ENCODE measurements around the gene RRP1B. TPM values are rescaled to one million over a fixed set of nuclear protein-coding genes. Genes with fewer than 3 reads are reported as not detected.

The RRP1B gene
- total RNA-seq, 1 donor from 2014 or later: 34.0 TPM

GRCh38 chr21:43665879-43666278 is 6.5 kb downstream of the RRP1B start:
- no peaks in the 10 kb centered on the region for H3K27me3 ChIP-seq (ENCODE audit: insufficient read depth, low read length)
- H3K79me2 ChIP-seq (ENCODE audit: insufficient read depth, low read length): peaks cover 90% of the 10 kb centered on the region
- H3K4me3 ChIP-seq (ENCODE audit: insufficient read depth, low read depth, low read length): no peak overlapping the region
- DNase-seq (ENCODE audit: low read depth): no peak
- H3K36me3 Mint-ChIP-seq (ENCODE audit: low read depth, unreplicated experiment): peaks cover 18% of the 10 kb centered on the region
- no peaks in the 10 kb centered on the region for H3K27me3 Mint-ChIP-seq (ENCODE audit: low read depth, unreplicated experiment)
- TF ChIP-seq CTCF (IDR thresholded peaks at IDR 0.05; ENCODE audit: insufficient read depth, low read depth, low read length) (no peak), EZH2 (IDR thresholded peaks at IDR 0.05; ENCODE audit: insufficient read depth, low read length) (no peak)
- H4K20me1 ChIP-seq (ENCODE audit: insufficient read depth, low read length): peaks cover 69% of the 10 kb centered on the region
- H3K27ac ChIP-seq (ENCODE audit: low read depth, low read length): no peak overlapping the region
- no peak overlapping the region for H3K27ac Mint-ChIP-seq (ENCODE audit: unreplicated experiment)
- peaks cover 7% of the 10 kb centered on the region for H3K36me3 ChIP-seq (ENCODE audit: insufficient read depth, low read length)
- H3K4me2 ChIP-seq (ENCODE audit: low read length): no peak overlapping the region
- no peak overlapping the region for H3K4me3 Mint-ChIP-seq (ENCODE audit: unreplicated experiment)
- H3K9me3 ChIP-seq (ENCODE audit: insufficient read depth, low read depth, low read length): no peaks in the 10 kb centered on the region
- no peak overlapping the region for H3K9ac ChIP-seq (ENCODE audit: low read length)
- H3K9me3 Mint-ChIP-seq (ENCODE audit: unreplicated experiment): no peaks in the 10 kb centered on the region
- no peak overlapping the region for H2AFZ ChIP-seq (ENCODE audit: low read depth, low read length)
- FAIRE-seq: no peak
- H3K4me1 Mint-ChIP-seq (ENCODE audit: low read depth, unreplicated experiment): peaks cover 10% of the 10 kb centered on the region
- H3K4me1 ChIP-seq (ENCODE audit: insufficient read depth, low read length): peaks cover 3% of the 10 kb centered on the region

DNA sequence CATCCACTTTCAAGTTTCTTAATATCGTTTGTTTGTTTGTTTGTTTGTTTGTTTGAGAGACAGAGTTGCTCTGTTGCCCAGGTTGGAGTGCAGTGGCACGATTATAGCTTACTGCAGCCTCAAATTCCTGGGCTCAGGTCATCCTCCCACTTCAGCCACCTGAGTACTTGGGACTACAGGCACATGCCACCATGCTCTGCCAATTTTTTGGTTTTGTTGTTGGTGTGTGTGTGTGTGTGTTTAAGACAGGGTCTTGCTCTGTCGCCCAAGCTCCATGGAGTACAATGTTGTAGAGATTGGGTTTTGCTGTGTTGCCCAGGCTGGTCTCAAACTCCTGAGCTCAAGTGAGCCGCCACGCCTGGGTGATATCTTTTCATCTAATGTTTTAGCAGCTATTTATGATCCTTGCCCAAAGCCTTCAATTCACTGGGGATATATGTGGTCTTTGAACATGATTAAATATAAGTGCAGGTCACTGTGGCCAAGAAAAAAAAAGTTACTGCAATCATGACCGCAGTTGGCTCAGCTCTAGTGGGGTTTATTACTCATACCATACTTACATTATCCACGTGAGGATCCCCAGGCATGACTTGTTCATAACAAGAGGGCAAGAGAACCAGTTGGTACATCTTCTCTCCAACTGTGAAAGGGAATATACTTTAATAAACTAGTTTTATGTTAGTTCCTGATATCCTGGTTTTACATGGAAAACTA is 8.0 kb downstream of the RRP1B start:
- Mint-ChIP-seq H3K4me3 (ENCODE audit: unreplicated experiment) (no peak overlapping the region), H3K27ac (ENCODE audit: unreplicated experiment) (no peak overlapping the region), H3K4me1 (ENCODE audit: low read depth, unreplicated experiment) (no peaks in the 10 kb centered on the region), H3K27me3 (ENCODE audit: low read depth, unreplicated experiment) (no peaks in the 10 kb centered on the region), H3K9me3 (ENCODE audit: unreplicated experiment) (no peaks in the 10 kb centered on the region), H3K36me3 (ENCODE audit: low read depth, unreplicated experiment) (peaks cover 15% of the 10 kb centered on the region)
- Histone ChIP-seq H3K4me3 (ENCODE audit: insufficient read depth, low read depth, low read length) (no peak overlapping the region), H3K9me3 (ENCODE audit: insufficient read depth, low read depth, low read length) (no peaks in the 10 kb centered on the region), H3K79me2 (ENCODE audit: insufficient read depth, low read length) (peaks cover 76% of the 10 kb centered on the region), H3K27ac (ENCODE audit: low read depth, low read length) (no peak overlapping the region), H3K9ac (ENCODE audit: low read length) (no peak overlapping the region), H3K27me3 (ENCODE audit: insufficient read depth, low read length) (no peaks in the 10 kb centered on the region), H3K4me2 (ENCODE audit: low read length) (no peak overlapping the region), H4K20me1 (ENCODE audit: insufficient read depth, low read length) (peaks cover 54% of the 10 kb centered on the region), H3K36me3 (ENCODE audit: insufficient read depth, low read length) (peaks cover 15% of the 10 kb centered on the region), H2AFZ (ENCODE audit: low read depth, low read length) (no peak overlapping the region), H3K4me1 (ENCODE audit: insufficient read depth, low read length) (no peaks in the 10 kb centered on the region)
- FAIRE-seq (no peak), DNase-seq (ENCODE audit: low read depth) (peak; percentile 76)
- TF ChIP-seq EZH2 (IDR thresholded peaks at IDR 0.05; ENCODE audit: insufficient read depth, low read length) (no peak), CTCF (IDR thresholded peaks at IDR 0.05; ENCODE audit: insufficient read depth, low read depth, low read length) (no peak)
